HG02870 (cell line): ENCODE data around the gene ST3GAL3.
A peak's percentile ranks its signal among the peaks of the same experiment; 100 is the strongest.

Experiments
- ATAC-seq: cut with Tn5 transposase; IDR thresholded peaks from one replicate; pipeline ENCODE4 v1.9.1; 2021; ENCODE audit warnings: mild to moderate bottlenecking, moderate library complexity; ENCODE audit not compliant: unreplicated experiment

The ST3GAL3 gene, protein sequence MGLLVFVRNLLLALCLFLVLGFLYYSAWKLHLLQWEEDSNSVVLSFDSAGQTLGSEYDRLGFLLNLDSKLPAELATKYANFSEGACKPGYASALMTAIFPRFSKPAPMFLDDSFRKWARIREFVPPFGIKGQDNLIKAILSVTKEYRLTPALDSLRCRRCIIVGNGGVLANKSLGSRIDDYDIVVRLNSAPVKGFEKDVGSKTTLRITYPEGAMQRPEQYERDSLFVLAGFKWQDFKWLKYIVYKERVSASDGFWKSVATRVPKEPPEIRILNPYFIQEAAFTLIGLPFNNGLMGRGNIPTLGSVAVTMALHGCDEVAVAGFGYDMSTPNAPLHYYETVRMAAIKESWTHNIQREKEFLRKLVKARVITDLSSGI

DNA sequence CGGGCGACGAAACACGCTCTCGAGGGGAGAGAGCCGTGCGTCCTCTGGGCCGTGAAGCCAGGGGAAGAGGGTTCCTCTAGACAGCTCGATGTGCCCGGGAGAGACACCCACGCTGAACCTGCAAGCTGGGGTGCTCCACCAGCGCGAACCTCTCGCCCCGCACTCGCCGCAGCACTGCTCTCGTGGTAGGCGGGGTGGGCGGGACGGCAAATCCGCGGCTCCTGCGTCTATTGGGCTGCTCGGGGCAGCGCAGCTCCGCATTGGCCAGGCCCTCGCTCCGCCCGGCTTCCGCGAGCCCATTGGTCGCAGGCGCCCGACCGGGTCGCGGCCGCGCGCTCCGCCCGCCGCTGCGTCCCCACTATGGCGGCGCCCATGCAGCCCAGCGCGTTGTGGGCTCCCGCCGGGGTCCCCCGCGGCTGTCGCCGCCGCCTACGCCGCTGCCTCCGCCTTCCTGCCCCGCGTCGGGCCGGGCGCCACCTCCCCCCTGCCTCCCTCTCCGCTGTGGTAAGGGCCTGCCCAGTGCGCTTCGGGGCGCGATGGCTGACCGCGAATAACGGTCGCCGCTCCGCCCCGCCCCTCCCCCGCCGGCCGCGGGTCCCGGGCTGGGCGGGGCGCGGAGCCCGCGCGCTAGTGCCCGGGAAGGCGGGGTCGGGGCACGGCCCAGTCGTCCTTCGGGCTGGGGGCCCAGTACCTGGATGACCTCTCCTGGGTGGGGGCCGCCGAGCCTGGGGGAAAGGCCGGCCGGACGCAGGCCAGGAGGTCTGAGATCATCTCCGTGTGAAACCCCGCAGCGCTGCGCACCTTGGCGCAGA is at the start of gene ST3GAL3:
Gene ST3GAL3, plus strand, starts transcription at position 347 of the 812 bp plus-strand sequence. CDS start 28,727 bp downstream, outside the sequence.
- ATAC-seq, result peak; percentile 86

DNA sequence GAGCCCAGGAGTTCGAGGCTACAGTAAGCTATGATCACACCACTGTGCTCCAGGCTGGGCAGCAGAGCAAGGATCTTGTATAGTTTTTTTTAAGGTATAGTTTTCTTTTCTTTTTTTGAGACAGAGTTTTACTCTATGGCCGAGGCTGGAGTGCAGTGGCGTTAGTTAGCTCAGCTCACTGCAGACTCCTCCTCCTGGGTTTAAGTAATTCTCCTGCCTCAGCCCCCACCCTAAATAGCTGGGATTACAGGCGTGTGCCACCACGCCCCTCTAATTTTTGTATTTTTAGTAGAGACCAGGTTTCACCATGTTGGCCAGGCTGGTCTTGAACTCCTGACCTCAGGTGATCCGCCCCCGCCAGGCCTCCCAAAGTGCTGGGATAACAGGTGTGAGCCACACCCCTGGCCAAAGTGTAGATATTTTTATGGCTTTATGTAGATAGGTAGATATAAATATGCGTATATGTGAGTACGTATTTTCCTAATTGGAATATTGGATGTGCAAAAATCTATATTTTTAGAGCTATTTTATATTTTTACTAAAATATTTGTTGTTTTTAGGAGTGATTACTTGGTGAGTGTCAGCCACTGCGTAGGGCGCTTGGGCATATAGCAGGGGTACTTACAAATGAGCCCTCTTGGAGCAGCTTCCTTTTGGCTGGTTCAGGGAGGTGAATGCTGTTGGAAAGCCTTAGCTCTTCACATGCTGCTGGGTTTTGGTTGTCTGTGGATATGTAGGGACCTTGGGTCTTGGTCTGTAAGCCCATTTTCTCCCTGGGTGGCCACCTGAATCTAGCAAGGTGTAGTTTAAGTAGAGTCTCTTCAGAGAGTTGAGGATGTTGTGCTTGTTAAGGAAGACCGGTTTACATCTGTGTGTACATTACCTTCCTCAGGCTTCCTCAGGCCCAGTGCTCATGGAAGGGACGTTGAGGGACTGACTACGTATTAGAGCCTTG is 47.8 kb upstream of the ST3GAL3 start:
- no peak for ATAC-seq

DNA sequence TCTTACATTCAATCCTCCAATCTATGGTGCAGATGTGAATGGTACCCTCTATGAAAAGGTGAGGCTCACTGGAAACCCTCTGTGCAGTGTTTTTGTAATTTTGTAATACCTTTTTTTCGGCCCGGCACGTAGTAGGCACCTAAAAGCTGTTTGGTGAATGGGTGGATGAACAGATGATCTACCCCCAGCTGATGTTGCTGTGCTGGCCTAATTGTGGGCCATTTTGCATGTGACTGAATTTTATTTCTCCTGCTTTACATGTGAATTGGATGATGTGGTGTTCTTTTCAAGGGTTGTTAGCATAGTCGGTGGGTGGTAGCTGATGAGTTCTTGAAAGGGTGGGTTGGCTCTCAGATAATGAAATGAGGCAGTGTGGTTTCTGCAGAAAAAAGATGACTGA is 47.0 kb upstream of the ST3GAL3 start:
- no peak for ATAC-seq

DNA sequence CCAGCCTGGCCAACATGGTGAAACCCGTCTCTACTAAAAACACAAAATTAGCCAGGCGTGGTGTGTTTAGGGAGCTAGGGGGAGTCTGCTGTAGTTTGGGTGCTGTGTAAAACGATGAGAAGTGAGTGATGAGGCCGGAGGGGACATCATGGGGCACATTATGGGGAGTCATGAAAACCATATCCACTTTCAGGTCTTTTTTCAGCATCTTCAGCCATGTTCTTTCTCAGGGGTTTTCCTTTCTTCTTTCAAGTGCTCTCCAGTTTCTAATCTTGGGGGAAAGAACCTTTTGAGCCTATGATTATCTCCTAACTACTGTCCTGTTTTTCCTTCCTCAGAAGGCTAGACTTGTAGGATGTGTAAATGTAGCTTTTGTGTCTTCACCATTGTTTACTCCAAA is 43.0 kb upstream of the ST3GAL3 start:
- ATAC-seq, result no peak

DNA sequence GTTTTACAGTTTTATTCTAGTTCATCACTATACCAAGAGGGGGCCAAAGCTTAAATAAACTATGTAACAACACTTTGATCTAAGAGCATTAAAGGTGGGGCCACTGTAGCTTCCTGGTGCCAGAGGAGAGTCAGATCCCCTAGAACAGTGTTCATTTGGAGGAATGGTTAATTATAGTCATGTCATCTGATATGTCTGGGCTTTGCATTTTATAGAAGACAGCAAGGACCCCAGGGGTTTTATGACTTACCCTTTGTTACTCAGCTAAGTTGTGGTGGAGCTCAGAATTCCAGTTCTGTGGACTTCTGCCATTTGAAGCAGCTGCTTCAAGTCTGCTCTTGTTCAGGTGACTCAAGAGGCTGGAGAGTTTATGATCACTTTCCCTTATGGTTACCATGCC is 40.7 kb upstream of the ST3GAL3 start:
- no peak for ATAC-seq

DNA sequence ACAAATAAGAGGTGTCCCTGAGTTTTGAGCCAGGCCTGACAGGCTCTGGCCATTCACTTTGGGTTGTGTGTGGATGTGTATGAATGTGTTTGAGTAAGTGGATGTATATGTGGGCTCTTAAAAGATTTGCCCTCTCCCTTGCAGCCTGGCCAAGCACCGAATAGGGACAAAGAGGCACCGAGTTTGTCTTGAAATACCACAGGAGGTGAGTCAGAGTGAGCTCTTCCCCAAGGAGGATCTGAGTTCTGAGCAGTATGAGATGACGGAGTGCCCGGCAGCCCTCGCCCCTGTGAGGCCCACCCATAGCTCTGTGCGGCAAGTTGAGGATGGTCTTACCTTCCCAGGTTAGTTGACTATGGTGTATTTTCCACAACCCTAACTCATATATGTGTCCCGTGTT is 38.4 kb upstream of the ST3GAL3 start:
- no peak for ATAC-seq

DNA sequence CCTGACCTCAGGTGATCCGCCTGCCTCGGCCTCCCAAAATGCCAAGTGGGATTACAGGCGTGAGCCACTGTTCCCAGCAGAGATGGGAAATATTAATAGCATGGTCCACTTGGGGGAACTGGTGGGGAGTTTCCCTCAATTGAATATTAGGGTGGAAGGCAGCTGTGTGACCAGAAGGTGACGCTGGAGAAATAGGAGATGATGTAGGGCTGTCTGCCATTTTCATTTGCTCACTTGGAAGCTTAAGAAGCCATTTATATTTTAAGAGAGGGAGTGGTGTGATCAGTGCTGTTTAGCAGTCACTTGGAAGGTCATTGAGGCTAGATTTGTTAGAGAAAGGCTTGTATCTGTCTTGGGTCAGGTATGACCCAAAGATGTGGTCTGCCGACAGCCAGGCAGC is 37.5 kb upstream of the ST3GAL3 start:
- no peak for ATAC-seq

DNA sequence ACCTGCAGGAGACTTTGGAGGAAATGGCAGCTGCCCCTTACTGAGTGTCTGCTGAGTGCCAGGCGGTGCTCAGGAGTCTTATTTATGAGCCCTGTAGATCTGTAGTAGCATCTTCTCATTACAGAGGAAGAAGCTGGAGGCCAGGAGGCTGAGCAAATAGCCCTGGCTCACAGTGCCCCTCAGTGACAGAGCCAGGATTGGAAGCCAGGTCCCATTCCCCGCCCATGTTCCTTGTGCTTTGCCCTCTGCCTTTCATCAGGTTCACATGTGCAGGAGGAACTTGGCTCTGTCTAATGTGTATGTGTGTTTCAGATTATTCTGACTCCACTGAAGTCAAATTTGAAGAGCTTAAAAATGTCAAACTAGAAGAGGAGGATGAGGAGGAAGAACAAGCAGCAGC is 36.1 kb upstream of the ST3GAL3 start:
- ATAC-seq, result no peak

DNA sequence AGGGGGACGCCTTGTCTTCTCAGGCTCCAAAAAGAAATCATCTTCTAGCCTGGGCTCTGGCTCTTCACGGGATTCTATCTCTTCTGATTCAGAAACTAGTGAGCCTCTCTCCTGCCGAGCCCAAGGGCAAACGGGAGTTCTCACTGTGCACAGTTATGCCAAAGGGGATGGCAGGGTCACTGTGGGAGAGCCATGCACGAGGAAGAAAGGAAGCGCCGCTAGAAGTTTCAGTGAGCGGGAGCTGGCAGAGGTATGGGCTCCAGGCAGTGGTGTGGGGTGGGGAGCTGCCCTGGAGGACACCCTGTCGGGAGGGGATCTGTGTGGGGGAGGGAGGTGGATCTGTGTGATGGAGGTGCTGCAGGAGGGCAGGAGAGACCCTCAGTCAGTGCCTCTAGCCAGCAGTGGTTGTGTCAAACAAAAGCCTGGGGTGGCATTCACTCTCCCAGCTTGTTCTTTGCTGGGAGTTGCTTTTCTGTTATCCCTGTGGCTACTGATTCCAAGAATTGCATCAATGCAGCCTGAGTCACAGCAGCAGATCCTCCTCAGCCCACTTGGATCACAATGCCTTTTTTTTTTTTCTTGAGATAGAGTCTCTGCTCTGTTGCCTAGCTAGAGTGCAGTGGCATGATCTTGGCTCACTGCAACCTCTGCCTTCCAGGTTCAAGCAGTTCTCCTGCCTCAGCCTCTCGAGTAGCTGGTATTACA is 35.6 kb upstream of the ST3GAL3 start:
- ATAC-seq, result no peak

DNA sequence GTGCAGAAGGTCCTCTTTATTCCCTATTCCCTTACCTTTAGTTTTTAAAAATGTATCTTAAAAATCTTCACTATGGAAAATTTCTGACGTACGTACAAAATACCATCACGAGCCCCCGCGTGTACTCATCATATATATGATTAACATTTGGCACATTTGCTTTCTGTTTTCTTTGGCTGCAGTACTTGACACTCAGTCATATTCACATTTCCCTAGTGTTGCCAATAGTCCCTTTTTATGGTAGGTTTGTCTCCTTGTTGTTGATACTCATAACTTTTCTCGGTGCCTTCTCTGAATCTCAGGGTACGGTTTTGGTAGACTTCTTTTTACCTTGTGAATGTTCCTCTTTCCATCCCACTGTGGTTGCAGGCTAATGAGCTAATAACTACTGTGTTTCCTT is 34.1 kb upstream of the ST3GAL3 start:
- no peak for ATAC-seq

DNA sequence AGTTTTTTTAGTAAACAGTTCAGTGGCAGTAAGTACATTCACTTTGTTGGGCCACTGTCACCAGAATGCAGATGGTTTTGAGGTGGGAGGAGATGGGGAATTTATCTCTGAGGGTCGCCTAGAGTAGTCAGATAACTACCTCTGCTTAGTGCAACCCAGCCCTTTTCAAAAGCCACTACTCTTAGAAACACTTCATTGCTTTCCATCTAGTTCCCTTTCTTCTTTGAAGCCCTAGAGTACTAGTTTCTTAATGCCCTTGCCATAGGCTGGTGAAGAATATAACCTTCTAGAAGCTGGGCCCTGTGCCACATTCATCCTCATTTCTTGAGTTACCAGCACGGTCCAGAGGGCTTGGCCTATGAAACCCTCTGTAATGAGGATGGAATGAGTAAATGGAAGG is 28.4 kb upstream of the ST3GAL3 start:
- no peak for ATAC-seq

DNA sequence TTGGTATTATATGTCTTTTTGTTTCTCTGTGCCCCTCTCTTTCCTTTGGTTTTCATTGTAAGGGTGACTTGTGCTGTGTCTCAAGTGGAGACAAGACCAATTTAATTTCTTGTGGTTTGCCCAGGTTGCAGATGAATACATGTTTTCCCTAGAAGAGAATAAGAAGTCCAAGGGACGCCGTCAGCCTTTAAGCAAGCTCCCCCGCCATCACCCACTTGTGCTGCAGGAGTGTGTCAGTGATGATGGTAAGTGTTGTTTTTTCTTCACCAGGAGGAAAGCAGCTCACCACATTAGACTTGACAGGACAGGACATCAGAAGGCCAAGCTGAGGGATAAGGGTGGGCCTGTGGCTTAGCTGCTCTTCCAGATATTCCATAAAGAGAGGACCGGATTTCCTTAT is 23.8 kb upstream of the ST3GAL3 start:
- no peak for ATAC-seq

DNA sequence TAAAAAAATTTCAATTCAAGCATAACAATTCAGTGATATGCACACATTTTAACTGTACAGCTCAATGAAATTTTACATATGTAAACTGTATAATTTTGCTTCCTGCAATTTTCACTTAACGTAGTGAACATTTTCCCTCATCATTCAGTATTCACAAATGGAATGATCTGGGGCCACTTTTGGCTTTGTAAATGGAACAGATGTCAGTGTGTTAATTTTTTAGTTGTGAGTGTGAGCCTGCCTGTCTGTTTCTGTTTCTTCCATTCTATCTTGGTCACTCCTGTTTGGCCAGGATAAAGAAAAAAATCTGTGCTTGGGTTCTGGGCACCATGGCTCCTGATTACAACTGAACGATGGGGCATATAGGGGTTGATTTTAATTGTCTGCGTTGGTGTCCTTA is 20.5 kb upstream of the ST3GAL3 start:
- ATAC-seq, result no peak

DNA sequence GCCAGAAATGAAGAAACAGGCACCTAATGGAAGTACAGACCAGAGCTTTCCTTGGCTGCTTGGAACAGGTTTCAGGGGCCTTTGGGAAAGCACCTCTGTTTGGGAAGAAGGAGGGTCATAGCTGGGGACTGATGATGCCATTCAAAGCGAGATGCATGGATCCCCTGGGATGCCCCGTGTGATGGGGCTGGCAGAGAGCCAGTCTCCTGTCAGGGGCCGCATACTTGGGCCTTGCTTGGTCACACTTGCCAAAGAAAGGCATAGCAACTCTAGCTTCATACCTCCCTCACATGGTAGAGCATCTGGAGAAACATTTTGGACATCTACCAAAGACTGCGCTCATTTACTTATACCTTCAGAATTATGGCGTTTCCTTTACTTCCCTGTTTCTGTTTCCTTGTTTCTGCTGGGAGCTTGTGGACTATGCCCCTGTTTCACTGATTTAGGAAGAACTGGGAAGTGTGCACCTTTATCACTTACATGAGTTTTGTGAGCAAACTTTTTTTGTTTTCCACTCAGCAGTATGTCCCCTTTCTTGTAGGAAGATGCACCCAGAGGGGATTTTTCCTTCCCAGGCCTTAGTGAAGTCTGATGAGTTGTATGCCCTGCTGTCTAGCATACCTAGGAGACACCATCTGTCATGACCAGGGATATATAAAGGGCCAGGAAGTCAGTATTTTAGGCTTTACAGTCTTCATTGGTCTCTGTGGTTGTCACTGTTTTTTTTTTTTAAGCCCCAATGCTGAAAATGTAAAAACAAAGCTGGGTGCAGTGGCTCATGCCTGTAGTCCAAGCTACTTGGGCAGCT is 19.8 kb upstream of the ST3GAL3 start:
- ATAC-seq, result no peak

DNA sequence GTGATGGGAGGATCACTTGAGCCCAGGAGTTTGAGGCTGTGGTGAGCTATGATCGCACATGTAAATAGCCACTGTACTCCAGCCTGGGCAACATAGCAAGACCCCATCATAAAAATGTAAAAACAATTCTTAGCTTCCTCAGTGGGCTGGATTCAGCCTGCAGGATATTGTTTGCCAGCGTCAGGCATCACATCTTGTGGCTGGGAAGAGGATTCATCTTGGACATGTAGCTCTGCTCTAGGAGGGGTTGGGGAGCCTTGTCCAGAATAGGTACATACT is 19.3 kb upstream of the ST3GAL3 start:
- no peak for ATAC-seq

DNA sequence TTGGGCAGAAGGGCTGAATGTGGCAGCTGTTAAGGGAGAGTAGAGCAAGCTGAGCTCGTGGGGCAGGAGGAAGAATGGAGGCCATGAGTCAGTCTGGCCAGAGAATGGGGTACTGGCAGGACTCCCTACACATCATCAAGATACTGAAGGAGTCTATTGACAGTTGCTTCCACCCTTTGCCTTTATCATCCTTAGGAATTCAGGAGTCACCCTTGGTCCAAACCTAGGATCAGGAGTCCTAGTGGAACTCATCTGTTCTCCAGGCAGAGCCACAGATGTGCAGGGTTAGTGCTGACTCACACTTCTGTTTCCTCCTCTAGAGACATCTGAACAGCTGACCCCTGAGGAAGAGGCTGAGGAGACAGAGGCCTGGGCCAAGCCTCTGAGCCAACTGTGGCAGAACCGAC is 18.7 kb upstream of the ST3GAL3 start:
- no peak for ATAC-seq

DNA sequence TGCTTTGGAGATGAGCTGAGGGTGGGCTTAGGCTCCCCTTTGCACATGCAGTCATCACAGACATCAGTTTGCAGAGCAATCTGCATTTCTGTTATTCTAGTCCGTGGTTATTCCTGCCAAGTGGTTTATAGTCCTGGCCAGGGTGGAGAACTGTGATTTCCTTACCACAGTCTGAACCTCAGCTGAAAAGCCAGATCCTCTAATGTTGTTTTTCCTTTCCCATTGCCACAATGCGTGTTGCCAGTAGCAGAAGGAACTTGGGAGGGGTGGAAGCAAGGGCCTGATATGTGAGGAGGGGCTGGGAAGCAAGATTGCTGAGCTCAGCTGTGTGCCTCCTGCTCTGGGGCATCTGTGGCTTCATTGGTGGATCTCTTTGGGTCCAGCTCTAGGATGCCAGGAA is 18.0 kb upstream of the ST3GAL3 start:
- ATAC-seq, result no peak

DNA sequence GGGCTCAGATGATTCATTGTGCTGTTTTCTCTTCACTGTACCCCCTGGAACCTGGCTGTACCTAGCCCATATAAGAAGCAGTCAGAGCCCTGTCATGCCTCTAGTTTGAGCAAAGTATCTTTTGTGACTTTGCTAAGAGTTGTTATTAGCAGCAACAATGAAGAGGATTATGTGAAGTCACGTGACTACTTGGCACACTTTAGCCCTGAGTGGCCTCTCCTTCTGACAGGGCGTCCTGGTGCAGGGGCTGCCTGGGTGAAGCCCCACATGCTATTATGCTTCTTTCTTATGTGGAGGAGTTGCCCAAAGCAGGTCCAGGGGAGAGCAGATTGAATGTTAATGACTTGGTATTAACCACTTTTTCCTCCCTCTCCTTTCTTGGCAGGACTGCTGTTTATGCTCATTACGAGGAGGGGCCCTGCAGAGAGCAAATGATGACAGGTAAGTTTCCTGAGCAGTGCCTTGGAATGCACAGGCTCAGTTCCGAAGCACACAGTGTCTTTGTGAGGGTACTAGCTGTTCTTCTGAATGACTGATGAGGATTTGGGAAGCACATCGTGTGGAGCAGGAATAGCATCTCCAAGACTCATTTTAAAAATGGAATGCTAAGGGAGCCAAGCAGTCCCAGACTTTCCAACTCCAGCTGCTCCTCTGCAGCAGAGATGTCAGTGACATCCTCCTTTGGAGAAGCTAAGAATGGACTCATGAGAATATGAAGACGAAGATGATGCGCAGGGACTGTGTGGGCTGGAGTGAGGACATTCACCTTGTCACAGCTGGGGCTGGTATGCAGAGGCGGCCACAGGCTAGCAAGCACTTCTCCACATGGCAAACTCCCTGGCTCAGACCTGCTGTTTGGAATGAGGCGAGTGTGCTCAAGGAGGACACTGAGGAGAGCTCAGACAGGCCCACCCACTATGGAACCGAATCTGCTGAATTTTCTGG is 15.2 kb upstream of the ST3GAL3 start:
- ATAC-seq, result no peak

DNA sequence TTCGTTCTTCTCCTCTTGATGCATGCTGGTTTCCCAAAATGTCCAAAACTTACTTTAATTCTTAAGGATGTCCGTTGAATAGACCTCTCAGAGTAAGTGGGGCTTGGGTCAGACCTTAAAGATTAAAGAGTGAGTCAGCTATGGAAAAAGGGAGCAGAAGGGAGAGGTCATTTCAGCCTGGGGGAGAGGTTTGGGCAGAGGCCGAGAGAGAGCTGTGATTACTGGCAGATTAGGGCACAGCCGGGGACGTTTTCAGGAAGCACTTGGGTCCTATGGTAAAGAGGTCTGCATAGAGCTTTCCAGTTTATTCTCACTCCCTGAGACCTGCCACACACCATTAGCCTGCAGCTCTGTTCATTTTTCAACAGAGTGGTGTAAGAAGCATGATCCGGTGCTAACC is 14.0 kb upstream of the ST3GAL3 start:
- ATAC-seq, result no peak
